KMS-11 (cell line): ENCODE results near the gene IL15.

ENCODE experiments used
- H2AFZ ChIP-seq: fragments of 200-600 bp; sonication (generic); 2 replicates; pipeline ENCODE4 v1.6.1; 2016; ENCODE audit warnings: antibody characterized with exemption, mixed run types, low read depth
- H3K27ac ChIP-seq: fragments of 200-600 bp; sonication (generic); 2 replicates; pipeline ENCODE4 v1.6.1; 2016; ENCODE audit warnings: mild to moderate bottlenecking, mixed run types
- H3K27me3 ChIP-seq: fragments of 200-600 bp; sonication (generic); 2 replicates; pipeline ENCODE4 v1.6.1; 2017; ENCODE audit warnings: mild to moderate bottlenecking, low read depth, mixed run types, moderate library complexity; ENCODE audit not compliant: insufficient read depth
- H3K36me3 ChIP-seq: fragments of 200-600 bp; sonication (generic); 2 replicates; pipeline ENCODE4 v1.6.1; 2017; ENCODE audit warnings: mild to moderate bottlenecking, mixed run types; ENCODE audit not compliant: insufficient read depth
- H3K4me1 ChIP-seq: fragments of 200-600 bp; sonication (generic); 2 replicates; pipeline ENCODE4 v1.6.1; 2016; ENCODE audit warnings: mild to moderate bottlenecking, low read depth, mixed run types; ENCODE audit not compliant: poor library complexity, severe bottlenecking
- H3K4me2 ChIP-seq: fragments of 200-600 bp; sonication (generic); 2 replicates; pipeline ENCODE4 v1.7.0; 2016; ENCODE audit warnings: mild to moderate bottlenecking, mixed run types
- H3K4me3 ChIP-seq: fragments of 200-600 bp; sonication (generic); IDR thresholded peaks from 2 replicates; pipeline ENCODE4 v1.6.1; 2017; ENCODE audit warnings: low read depth, low read length, mixed read lengths; ENCODE audit not compliant: insufficient read depth
- H3K79me2 ChIP-seq: fragments of 200-600 bp; sonication (generic); 2 replicates; pipeline ENCODE4 v1.6.1; 2016; ENCODE audit warnings: low read depth, mixed run types; ENCODE audit not compliant: insufficient read depth
- H3K9ac ChIP-seq: fragments of 200-600 bp; sonication (generic); 2 replicates; pipeline ENCODE4 v1.6.1; 2016; ENCODE audit warnings: mild to moderate bottlenecking, mixed run types
- H4K20me1 ChIP-seq: fragments of 200-600 bp; sonication (generic); 2 replicates; pipeline ENCODE4 v1.6.1; 2016; ENCODE audit warnings: mild to moderate bottlenecking, mixed run types; ENCODE audit not compliant: insufficient read depth
- CTCF ChIP-seq: fragments of 200-600 bp; sonication (generic); conservative IDR thresholded peaks from 2 replicates; pipeline ENCODE4 v1.6.1; 2017; ENCODE audit warnings: low read depth, mild to moderate bottlenecking, antibody characterized with exemption, low read length, moderate library complexity, mixed read lengths

Gene IL15

GRCh38 chr4:141768954-141769353 lies 132.6 kb downstream of the IL15 start:
- Histone ChIP-seq H4K20me1 (no peaks in the 10 kb centered on the region), H3K4me1 (peaks cover 40% of the 10 kb centered on the region), H3K9ac (no peak overlapping the region), H3K4me2 (no peak overlapping the region), H3K4me3 (no peak overlapping the region), H3K36me3 (no peaks in the 10 kb centered on the region), H2AFZ (no peak overlapping the region), H3K27ac (no peak overlapping the region), H3K79me2 (no peaks in the 10 kb centered on the region), H3K27me3 (no peaks in the 10 kb centered on the region)
- TF ChIP-seq CTCF, result no peak

DNA sequence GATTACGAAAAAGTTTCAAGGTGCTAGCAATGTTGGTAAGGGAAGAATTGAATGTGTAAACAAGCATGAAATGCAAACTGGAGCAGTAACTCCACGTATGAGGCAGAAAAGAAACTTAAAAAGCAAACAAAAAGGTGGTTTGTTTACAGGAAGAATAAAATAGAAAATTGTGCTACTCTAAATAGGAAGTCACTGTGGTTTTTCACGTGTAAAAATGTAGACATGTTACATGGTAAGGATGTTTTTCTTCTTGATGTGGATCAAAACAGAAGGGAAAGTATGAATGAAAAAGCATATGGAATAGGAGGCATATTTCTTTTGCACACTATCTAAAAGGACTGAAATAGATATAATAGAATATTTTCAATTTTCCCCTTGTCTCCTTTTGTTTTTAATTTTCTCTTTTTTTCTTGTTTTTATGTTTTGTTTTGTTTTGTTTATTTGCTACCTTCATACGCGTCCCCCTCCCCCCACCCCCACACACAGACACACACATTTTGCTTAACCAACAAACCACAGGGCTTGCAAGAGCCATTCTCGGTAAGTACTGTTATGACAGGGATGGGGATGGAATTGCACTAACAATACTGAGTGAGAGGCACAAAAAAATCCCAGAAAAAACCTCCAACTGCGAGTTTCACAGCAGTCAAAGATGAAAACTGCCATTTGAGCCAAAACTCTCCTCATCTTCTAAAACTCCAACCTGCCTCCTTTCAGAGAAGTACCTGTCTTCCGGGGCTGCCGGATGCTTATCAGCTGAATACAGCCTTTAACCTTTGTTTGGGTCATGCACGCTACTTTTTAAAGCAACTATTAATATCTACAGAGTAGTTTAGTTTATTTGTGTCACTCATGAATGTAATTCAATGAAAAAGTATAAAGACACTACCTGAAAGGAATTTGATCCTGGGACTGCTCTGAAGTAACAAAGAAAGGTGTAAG lies 135.8 kb downstream of the IL15 start:
- no peaks in the 10 kb centered on the region for H3K27me3 ChIP-seq
- no peak overlapping the region for H3K4me3 ChIP-seq
- peak overlapping the region; percentile 89 for H3K4me2 ChIP-seq
- no peak for TF ChIP-seq CTCF
- H4K20me1 ChIP-seq, result no peaks in the 10 kb centered on the region
- H3K9ac ChIP-seq, result 0 out of 2 replicates have a peak overlapping the region, but pooled peaks have one; percentile 26
- H2AFZ ChIP-seq, result peak overlapping the region; percentile 39
- peak overlapping the region; percentile 26; the same call in 1 of the 2 replicates for H3K27ac ChIP-seq
- H3K79me2 ChIP-seq, result no peaks in the 10 kb centered on the region
- H3K36me3 ChIP-seq, result no peaks in the 10 kb centered on the region
- peaks cover 38% of the 10 kb centered on the region for H3K4me1 ChIP-seq

DNA sequence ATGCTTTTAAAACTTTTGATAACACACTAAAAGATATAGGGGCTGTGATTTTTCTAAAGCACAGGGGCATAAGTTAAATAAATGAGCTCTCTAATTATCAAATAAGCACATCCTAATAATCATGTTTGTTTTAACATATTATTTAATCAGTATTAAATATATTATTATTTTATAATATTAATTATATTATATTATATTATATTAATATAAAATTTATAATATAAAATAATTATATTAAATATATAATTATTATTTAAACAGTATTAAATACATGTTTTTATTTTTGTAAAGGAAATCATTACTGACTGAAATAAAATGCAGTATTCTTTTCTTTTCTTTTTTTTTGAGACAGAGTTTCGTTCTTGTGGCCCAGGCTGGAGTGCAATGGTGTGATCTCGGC lies 136.5 kb downstream of the IL15 start:
- no peaks in the 10 kb centered on the region for H3K27me3 ChIP-seq
- no peaks in the 10 kb centered on the region for H4K20me1 ChIP-seq
- H3K27ac ChIP-seq, result peak overlapping the region; percentile 26; the same call in 1 of the 2 replicates
- no peak overlapping the region for H3K4me3 ChIP-seq
- H3K79me2 ChIP-seq, result no peaks in the 10 kb centered on the region
- H2AFZ ChIP-seq, result peak overlapping the region; percentile 39; the same call in 1 of the 2 replicates
- H3K9ac ChIP-seq, result 0 out of 2 replicates have a peak overlapping the region, but pooled peaks have one; percentile 26
- peaks cover 35% of the 10 kb centered on the region for H3K4me1 ChIP-seq
- peak overlapping the region; percentile 89 for H3K4me2 ChIP-seq
- TF ChIP-seq CTCF, result no peak
- no peaks in the 10 kb centered on the region for H3K36me3 ChIP-seq

GRCh38 chr4:141782205-141782604 lies 145.8 kb downstream of the IL15 start:
- Histone ChIP-seq H4K20me1 (no peaks in the 10 kb centered on the region), H3K4me1 (no peaks in the 10 kb centered on the region), H3K36me3 (no peaks in the 10 kb centered on the region), H3K9ac (no peak overlapping the region), H3K4me3 (no peak overlapping the region), H3K4me2 (no peak overlapping the region), H3K27ac (no peak overlapping the region), H3K79me2 (no peaks in the 10 kb centered on the region), H2AFZ (no peak overlapping the region), H3K27me3 (no peaks in the 10 kb centered on the region)
- no peak for TF ChIP-seq CTCF
